GM06990 (cell line): ENCODE measurements around the gene THADA.
"Not testable (repeated sequence)": the region's sequence is repeated elsewhere in the genome, so short reads cannot be mapped to it uniquely, and the experiment has no call there.

Experiments used
- DNase-seq: peaks from one replicate; pipeline ENCODE4 v3.0.0-alpha.2; 2011; ENCODE audit not compliant: insufficient read length; ENCODE audit errors: extremely low read depth
- H3K27me3 ChIP-seq: replicated peaks from 2 replicates; pipeline ENCODE4 v1.6.0; 2011; ENCODE audit warnings: low read length; ENCODE audit not compliant: control insufficient read depth, insufficient read depth
- H3K36me3 ChIP-seq: 2 replicates; pipeline ENCODE4 v1.5.1; 2011; ENCODE audit warnings: low read length; ENCODE audit not compliant: control insufficient read depth, insufficient read depth
- H3K4me3 ChIP-seq: replicated peaks from 2 replicates; pipeline ENCODE4 v1.5.1; 2011; ENCODE audit warnings: low read depth, mild to moderate bottlenecking, control low read depth, low read length
- TF ChIP-seq, protein P1 (sequence below): IDR thresholded peaks from 2 replicates; pipeline ENCODE4 v1.5.1; 2011; ENCODE audit warnings: low read length, control low read depth, mild to moderate bottlenecking, inconsistent platforms; ENCODE audit not compliant: insufficient read depth, poor library complexity, severe bottlenecking

THADA gene

DNA sequence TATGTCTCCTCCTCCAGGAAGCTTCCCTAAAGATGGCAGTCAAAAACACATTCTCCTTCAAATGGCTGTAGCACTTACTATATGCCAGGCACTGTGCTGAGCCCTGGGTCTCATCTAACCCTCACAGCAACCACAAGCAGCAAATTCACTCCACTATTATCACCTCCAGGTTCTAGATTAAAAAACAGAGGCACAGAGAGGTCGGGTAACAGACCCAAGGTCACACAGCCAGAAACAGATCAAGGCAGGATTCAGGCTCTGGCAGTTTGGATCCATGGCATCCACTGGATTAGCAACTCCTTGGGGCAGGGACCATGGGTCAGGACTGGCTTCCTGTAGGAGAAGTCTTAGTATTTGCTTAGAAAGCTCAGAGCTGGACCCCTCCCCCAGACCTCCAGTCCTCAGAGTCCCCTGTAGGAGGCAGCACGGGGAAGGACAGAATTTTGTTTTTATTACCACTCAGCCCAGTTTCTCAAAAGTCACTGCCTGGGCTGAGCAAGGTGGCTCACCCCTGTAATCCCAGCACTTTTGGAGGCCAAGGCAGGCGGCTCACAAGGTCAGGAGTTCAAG is 403.8 kb downstream of the THADA start:
- Histone ChIP-seq H3K36me3 (no peaks in the 10 kb centered on the region), H3K27me3 (no peaks in the 10 kb centered on the region), H3K4me3 (no peak overlapping the region)
- TF ChIP-seq, protein P1, sequence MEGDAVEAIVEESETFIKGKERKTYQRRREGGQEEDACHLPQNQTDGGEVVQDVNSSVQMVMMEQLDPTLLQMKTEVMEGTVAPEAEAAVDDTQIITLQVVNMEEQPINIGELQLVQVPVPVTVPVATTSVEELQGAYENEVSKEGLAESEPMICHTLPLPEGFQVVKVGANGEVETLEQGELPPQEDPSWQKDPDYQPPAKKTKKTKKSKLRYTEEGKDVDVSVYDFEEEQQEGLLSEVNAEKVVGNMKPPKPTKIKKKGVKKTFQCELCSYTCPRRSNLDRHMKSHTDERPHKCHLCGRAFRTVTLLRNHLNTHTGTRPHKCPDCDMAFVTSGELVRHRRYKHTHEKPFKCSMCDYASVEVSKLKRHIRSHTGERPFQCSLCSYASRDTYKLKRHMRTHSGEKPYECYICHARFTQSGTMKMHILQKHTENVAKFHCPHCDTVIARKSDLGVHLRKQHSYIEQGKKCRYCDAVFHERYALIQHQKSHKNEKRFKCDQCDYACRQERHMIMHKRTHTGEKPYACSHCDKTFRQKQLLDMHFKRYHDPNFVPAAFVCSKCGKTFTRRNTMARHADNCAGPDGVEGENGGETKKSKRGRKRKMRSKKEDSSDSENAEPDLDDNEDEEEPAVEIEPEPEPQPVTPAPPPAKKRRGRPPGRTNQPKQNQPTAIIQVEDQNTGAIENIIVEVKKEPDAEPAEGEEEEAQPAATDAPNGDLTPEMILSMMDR, result peak; percentile 22
- no peak for DNase-seq

GRCh38 chr2:43190311-43191052 is 405.4 kb downstream of the THADA start:
- Histone ChIP-seq H3K36me3 (no peaks in the 10 kb centered on the region), H3K4me3 (no peak overlapping the region), H3K27me3 (no peaks in the 10 kb centered on the region)
- DNase-seq, result no peak
- TF ChIP-seq, protein P1, result no peak

GRCh38 chr2:43189861-43190260 is 406.0 kb downstream of the THADA start:
- DNase-seq, H3K27me3 ChIP-seq, H3K36me3 ChIP-seq, H3K4me3 ChIP-seq: not testable (repeated sequence)

- no peak for DNase-seq
- H3K4me3 ChIP-seq, result no peak overlapping the region
- H3K36me3 ChIP-seq, result no peaks in the 10 kb centered on the region
- H3K27me3 ChIP-seq, result no peaks in the 10 kb centered on the region
- TF ChIP-seq, protein P1, result no peak
Observed at GRCh38 chr2:43188561-43189386, 407.1 kb downstream of the THADA start.

GRCh38 chr2:43186679-43187374 is 409.0 kb downstream of the THADA start:
- DNase-seq, result no peak
- H3K27me3 ChIP-seq, result no peaks in the 10 kb centered on the region
- TF ChIP-seq, protein P1, result no peak
- no peak overlapping the region for H3K4me3 ChIP-seq
- H3K36me3 ChIP-seq, result no peaks in the 10 kb centered on the region
